NCI-H69 (cell line): Measurements from ENCODE around the gene THAP11.
A peak's percentile ranks its signal among the peaks of the same experiment; 100 is the strongest.

Experiments
- DNase-seq: peaks from one replicate; lab custom pipeline; 2025; lab: John Stamatoyannopoulos, UW

The THAP11 gene

GRCh38 chr16:67883872-67884261, 41.7 kb downstream of the THAP11 start:
- peak; percentile 50 for DNase-seq

- peak; percentile 60 for DNase-seq
Observed at GRCh38 chr16:67884684-67885083, 42.6 kb downstream of the THAP11 start, which contains the start of gene NRN1L. Gene NRN1L (plus strand): TSS chr16:67884885. CDS start chr16:67884904, 19 bp downstream.

GRCh38 chr16:67885545-67885944, 43.4 kb downstream of the THAP11 start:
- DNase-seq = no peak

- no peak for DNase-seq
Observed at GRCh38 chr16:67885976-67886375, 43.9 kb downstream of the THAP11 start.

- DNase-seq = no peak
Observed at GRCh38 chr16:67886387-67886786, 44.3 kb downstream of the THAP11 start.

- no peak for DNase-seq
Observed at GRCh38 chr16:67888331-67888730, 46.2 kb downstream of the THAP11 start.

- no peak for DNase-seq
Observed at GRCh38 chr16:67892375-67892774, 50.3 kb downstream of the THAP11 start.

DNA sequence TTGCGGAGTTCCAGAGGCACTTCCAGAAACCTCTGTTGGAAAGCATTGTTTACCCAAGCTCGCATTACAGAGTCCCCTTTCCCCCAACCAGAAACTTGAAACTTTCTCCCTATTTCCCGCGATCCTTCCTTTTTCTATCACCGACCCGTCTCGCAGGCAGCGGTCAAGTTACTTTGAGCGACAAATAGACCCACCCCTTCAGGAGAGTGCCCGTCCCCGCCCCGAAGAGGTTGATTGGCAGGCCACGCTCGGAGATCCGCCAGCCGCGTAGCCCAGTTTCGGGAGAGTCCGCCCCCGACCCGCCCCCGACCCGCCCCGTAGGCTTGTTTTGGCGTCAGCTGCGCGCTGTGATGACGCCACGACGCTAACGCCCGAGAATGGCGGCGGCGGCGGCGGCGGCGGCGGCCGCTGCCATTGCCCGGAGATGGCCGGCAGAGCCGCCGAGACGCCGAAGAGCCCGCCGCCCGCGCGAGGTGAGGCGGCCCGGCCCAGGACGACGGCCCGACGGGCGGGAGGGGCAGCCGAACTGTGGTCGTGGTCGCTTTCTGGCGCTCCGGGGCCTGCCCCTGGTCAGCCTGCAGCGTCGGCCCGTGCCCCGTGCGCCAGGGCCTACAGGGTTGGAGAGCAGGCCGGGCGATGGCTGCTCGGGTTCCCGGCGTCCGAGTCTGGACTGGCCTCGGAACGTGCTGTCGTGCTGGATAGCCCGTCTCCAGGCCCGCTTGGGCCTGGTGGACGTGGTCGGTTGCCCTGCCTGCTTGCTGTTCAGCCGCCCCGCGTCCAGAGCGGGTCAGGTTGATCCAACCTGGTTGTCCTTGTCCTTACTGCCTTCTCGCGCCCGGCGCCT, 51.0 kb downstream of the THAP11 start, which contains the start of gene PSKH1:
TSS of gene PSKH1 (plus strand) at position 356 of the 844 bp plus-strand sequence. CDS start 15,496 bp downstream, outside the sequence.
- peak; percentile 92 for DNase-seq
